Fibroblast of upper back skin (primary cell): Measurements from ENCODE around the gene S100P.

Source experiments
- DNase-seq: peaks from one replicate; pipeline ENCODE4 v3.0.0-alpha.2; 2013

The S100P gene

GRCh38 chr4:6727081-6727942, 33.6 kb downstream of the S100P start:
- peak; percentile 41 for DNase-seq

- peak; percentile 37 for DNase-seq
Observed at GRCh38 chr4:6727943-6728250, 34.2 kb downstream of the S100P start.

- no peak for DNase-seq
Observed at GRCh38 chr4:6728320-6729029, 34.8 kb downstream of the S100P start.

- DNase-seq, result no peak
Observed at GRCh38 chr4:6730603-6731317, 37.1 kb downstream of the S100P start.

GRCh38 chr4:6731318-6731675, 37.6 kb downstream of the S100P start:
- no peak for DNase-seq

GRCh38 chr4:6731780-6732179, 38.1 kb downstream of the S100P start:
- no peak for DNase-seq

- peak; percentile 74 for DNase-seq
Observed at GRCh38 chr4:6732441-6733357, 39.0 kb downstream of the S100P start.

GRCh38 chr4:6733358-6734164, 39.9 kb downstream of the S100P start:
- no peak for DNase-seq

GRCh38 chr4:6734165-6734786, 40.6 kb downstream of the S100P start:
- DNase-seq, result no peak

GRCh38 chr4:6739920-6740319, 46.2 kb downstream of the S100P start:
- no peak for DNase-seq

- DNase-seq, result no peak
Observed at GRCh38 chr4:6740347-6740746, 46.7 kb downstream of the S100P start.

GRCh38 chr4:6742507-6742906, 48.8 kb downstream of the S100P start:
- no peak for DNase-seq

GRCh38 chr4:6742989-6743388, 49.3 kb downstream of the S100P start:
- no peak for DNase-seq
